Retinal pigment epithelial cell (primary cell): Measurements from ENCODE around the gene AK9.

Source experiments
- DNase-seq: peaks from one replicate; pipeline ENCODE4 v3.0.0-alpha.2; 2010; ENCODE audit warnings: low read depth
- H3K4me3 ChIP-seq: 2 replicates; pipeline ENCODE4 v1.5.1; 2011; ENCODE audit warnings: mild to moderate bottlenecking, low read length, control low read depth, moderate library complexity
- CTCF ChIP-seq: conservative IDR thresholded peaks from 2 replicates; pipeline ENCODE4 v1.5.1; 2011; ENCODE audit warnings: low read depth, low read length, control low read depth, inconsistent platforms

AK9 gene

GRCh38 chr6:109678240-109678639 lies 12.8 kb downstream of the AK9 start:
- no peak for TF ChIP-seq CTCF
- no peak for DNase-seq
- H3K4me3 ChIP-seq, result no peak overlapping the region

- H3K4me3 ChIP-seq, result no peak overlapping the region
- DNase-seq, result no peak
- no peak for TF ChIP-seq CTCF
Measured at GRCh38 chr6:109676724-109677123, 14.3 kb downstream of the AK9 start.

- DNase-seq, result no peak
- TF ChIP-seq CTCF, result no peak
- no peak overlapping the region for H3K4me3 ChIP-seq
Measured at GRCh38 chr6:109672839-109673238, 18.2 kb downstream of the AK9 start.

GRCh38 chr6:109672175-109672574 lies 18.8 kb downstream of the AK9 start:
- H3K4me3 ChIP-seq, result no peak overlapping the region
- TF ChIP-seq CTCF, result no peak
- DNase-seq, result no peak

- no peak overlapping the region for H3K4me3 ChIP-seq
- no peak for TF ChIP-seq CTCF
- no peak for DNase-seq
Measured at GRCh38 chr6:109671733-109672132, 19.3 kb downstream of the AK9 start.

GRCh38 chr6:109669811-109670210 lies 21.2 kb downstream of the AK9 start:
- DNase-seq, result no peak
- no peak overlapping the region for H3K4me3 ChIP-seq
- TF ChIP-seq CTCF, result no peak

GRCh38 chr6:109662192-109662591 lies 28.8 kb downstream of the AK9 start:
- no peak overlapping the region for H3K4me3 ChIP-seq
- no peak for DNase-seq
- no peak for TF ChIP-seq CTCF
